ENCODE results near the gene OR8S1. TPM values are rescaled to one million over a fixed set of nuclear protein-coding genes. Genes with fewer than 3 reads are reported as not detected.
"Not testable (repeated sequence)": the region's sequence is repeated elsewhere in the genome, so short reads cannot be mapped to it uniquely, and the experiment has no call there.

OR8S1 gene
- total RNA-seq, 4 donors from 2014 or later = not detected

- no peaks in the 10 kb centered on the region for H3K9me3 ChIP-seq
- no peak for ATAC-seq
- H3K36me3 ChIP-seq = no peaks in the 10 kb centered on the region
- H3K4me3 ChIP-seq = no peak overlapping the region
- H3K27ac ChIP-seq = no peak overlapping the region
- WGBS, 2 donors (ENCODE audit: low coverage in 1 of 2) = 86 to 91% methylated on average over 1 of the region's 1 CpG
- TF ChIP-seq POLR2A (IDR thresholded peaks at IDR 0.05) (no peak), CTCF (IDR thresholded peaks at IDR 0.05) (no peak), POLR2AphosphoS5 (IDR thresholded peaks at IDR 0.05) (no peak), EP300 (IDR thresholded peaks at IDR 0.05) (no peak)
- no peaks in the 10 kb centered on the region for H3K4me1 ChIP-seq
- no peaks in the 10 kb centered on the region for H3K27me3 ChIP-seq
Observed at GRCh38 chr12:48514728-48515127, 10.7 kb upstream of the OR8S1 start.

GRCh38 chr12:48520381-48520780 is 5.1 kb upstream of the OR8S1 start:
- H3K27ac ChIP-seq, H3K4me3 ChIP-seq, H3K27me3 ChIP-seq, H3K9me3 ChIP-seq, H3K36me3 ChIP-seq, H3K4me1 ChIP-seq, ATAC-seq: not testable (repeated sequence)
- WGBS, 2 donors (ENCODE audit: low coverage in 1 of 2) = no CpG with 5 or more reads among the region's 24 CpGs

- H3K4me1 ChIP-seq = no peaks in the 10 kb centered on the region
- no peak overlapping the region for H3K4me3 ChIP-seq
- peaks cover 10% of the 10 kb centered on the region for H3K27me3 ChIP-seq
- no peaks in the 10 kb centered on the region for H3K9me3 ChIP-seq
- H3K27ac ChIP-seq = no peak overlapping the region
- WGBS, 2 donors (ENCODE audit: low coverage in 1 of 2) = 68 to 86% methylated on average over 3 to 7 of the region's 44 CpGs
- no peak for ATAC-seq
- TF ChIP-seq POLR2A (IDR thresholded peaks at IDR 0.05) (no peak), EP300 (IDR thresholded peaks at IDR 0.05) (no peak), POLR2AphosphoS5 (IDR thresholded peaks at IDR 0.05) (no peak), CTCF (IDR thresholded peaks at IDR 0.05) (no peak)
- H3K36me3 ChIP-seq = no peaks in the 10 kb centered on the region
Observed at GRCh38 chr12:48527891-48528670, 2.6 kb downstream of the OR8S1 start.

GRCh38 chr12:48532601-48533000 is 7.2 kb downstream of the OR8S1 start:
- TF ChIP-seq EP300 (IDR thresholded peaks at IDR 0.05) (no peak), POLR2AphosphoS5 (IDR thresholded peaks at IDR 0.05) (no peak), POLR2A (IDR thresholded peaks at IDR 0.05) (no peak), CTCF (IDR thresholded peaks at IDR 0.05) (no peak)
- no peak overlapping the region for H3K27ac ChIP-seq
- peaks cover 10% of the 10 kb centered on the region for H3K27me3 ChIP-seq
- H3K9me3 ChIP-seq = peaks cover 0 to 4% (median 0%) of the 10 kb centered on the region in 3 donors
- ATAC-seq = no peak
- no peaks in the 10 kb centered on the region for H3K36me3 ChIP-seq
- no peak overlapping the region for H3K4me3 ChIP-seq
- H3K4me1 ChIP-seq = no peaks in the 10 kb centered on the region

- WGBS, 2 donors (ENCODE audit: low coverage in 1 of 2) = 79% methylated on average over 1 of the region's 1 CpG; no CpG with 5 or more reads in 1 of the 2 donors
- Histone ChIP-seq H3K27me3 (no peaks in the 10 kb centered on the region), H3K36me3 (no peaks in the 10 kb centered on the region), H3K4me1 (no peaks in the 10 kb centered on the region), H3K27ac (no peak overlapping the region), H3K9me3 (peaks cover 0 to 4% (median 0%) of the 10 kb centered on the region in 3 donors), H3K4me3 (no peak overlapping the region)
- ATAC-seq = no peak
- TF ChIP-seq POLR2A (IDR thresholded peaks at IDR 0.05) (no peak), CTCF (IDR thresholded peaks at IDR 0.05) (no peak), EP300 (IDR thresholded peaks at IDR 0.05) (no peak), POLR2AphosphoS5 (IDR thresholded peaks at IDR 0.05) (no peak)
Observed at GRCh38 chr12:48536602-48537001, 11.2 kb downstream of the OR8S1 start.
